Measurements from ENCODE around the gene LONRF2. TPM values are rescaled to one million over a fixed set of nuclear protein-coding genes. Genes with fewer than 3 reads are reported as not detected.
"Not testable (repeated sequence)": the region's sequence is repeated elsewhere in the genome, so short reads cannot be mapped to it uniquely, and the experiment has no call there.

The LONRF2 gene
- total RNA-seq = 1 to 10 TPM in 2 of 4 donors, under 1 TPM in 2; 0.38 to 2.6 (median 1.1) TPM

GRCh38 chr2:100321866-100322820 is at the start of gene LONRF2:
TSS of gene LONRF2 (minus strand) at chr2:100322501. CDS start at chr2:100322093, 408 bp downstream.
- no peak for DNase-seq (ENCODE audit: low spot score in 2 of 2)
- H3K4me3 ChIP-seq (ENCODE audit: low read depth, poor library complexity, severe bottlenecking) = peak within 1 kb of the TSS; percentile 25
- intact Hi-C loops (cut with DNase I; ENCODE audit: low total_unique reads) = no loop called here
- TF ChIP-seq CTCF (IDR thresholded peaks at IDR 0.05) = no peak
- TF ChIP-seq POLR2A (IDR thresholded peaks at IDR 0.05) = no peak
- WGBS, 2 donors = 4 to 26% methylated on average over 4 to 23 of the region's 113 CpGs

GRCh38 chr2:100367163-100367562 is 44.9 kb upstream of the LONRF2 start:
- no peak for TF ChIP-seq CTCF (IDR thresholded peaks at IDR 0.05)
- DNase-seq (ENCODE audit: low spot score in 2 of 2) = no peak
- H3K4me3 ChIP-seq (ENCODE audit: low read depth, poor library complexity, severe bottlenecking) = no peak overlapping the region
- 76 to 85% methylated on average over 1 of the region's 1 CpG for WGBS, 2 donors
- intact Hi-C loops (cut with DNase I; ENCODE audit: low total_unique reads) = no loop called here

GRCh38 chr2:100365434-100365833 is 43.1 kb upstream of the LONRF2 start:
- peak in 1 of 2 donors; percentile 29 for DNase-seq (ENCODE audit: low spot score in 2 of 2)
- whole genome bisulfite sequencing, 2 donors = 21 to 26% methylated on average over 3 of the region's 3 CpGs
- no peak for TF ChIP-seq POLR2A (IDR thresholded peaks at IDR 0.05)
- no peak for TF ChIP-seq CTCF (IDR thresholded peaks at IDR 0.05)
- intact Hi-C loops (cut with DNase I; ENCODE audit: low total_unique reads) = no loop called here
- H3K4me3 ChIP-seq (ENCODE audit: low read depth, poor library complexity, severe bottlenecking) = no peak overlapping the region

GRCh38 chr2:100362269-100362668 is 40.0 kb upstream of the LONRF2 start:
- intact Hi-C loops (cut with DNase I; ENCODE audit: low total_unique reads); DNase-seq (ENCODE audit: low spot score in 2 of 2); H3K4me3 ChIP-seq (ENCODE audit: low read depth, poor library complexity, severe bottlenecking): not testable (repeated sequence)
- 88 to 90% methylated on average over 7 of the region's 7 CpGs for WGBS, 2 donors

GRCh38 chr2:100359576-100359975 is 37.3 kb upstream of the LONRF2 start:
- intact Hi-C loops (cut with DNase I; ENCODE audit: low total_unique reads) = no loop called here
- H3K4me3 ChIP-seq (ENCODE audit: low read depth, poor library complexity, severe bottlenecking) = no peak overlapping the region
- TF ChIP-seq CTCF (IDR thresholded peaks at IDR 0.05) = no peak
- no peak for TF ChIP-seq POLR2A (IDR thresholded peaks at IDR 0.05)
- DNase-seq (ENCODE audit: low spot score in 2 of 2) = no peak

GRCh38 chr2:100358554-100358953 is 36.3 kb upstream of the LONRF2 start:
- no peak for DNase-seq (ENCODE audit: low spot score in 2 of 2)
- TF ChIP-seq POLR2A (IDR thresholded peaks at IDR 0.05) = no peak
- no peak for TF ChIP-seq CTCF (IDR thresholded peaks at IDR 0.05)
- no peak overlapping the region for H3K4me3 ChIP-seq (ENCODE audit: low read depth, poor library complexity, severe bottlenecking)
- 89 to 91% methylated on average over 2 of the region's 2 CpGs for WGBS, 2 donors
- intact Hi-C loops (cut with DNase I; ENCODE audit: low total_unique reads) = no loop called here
